H9 (cell line): ENCODE data around the gene NENF. TPM values are rescaled to one million over a fixed set of nuclear protein-coding genes. Genes with fewer than 3 reads are reported as not detected.

Source experiments
- DNase-seq: peaks from one replicate; pipeline ENCODE4 v3.0.0-alpha.2; 2017
- H2AFZ ChIP-seq: one replicate; pipeline ENCODE4 v1.6.1; 2013; ENCODE audit warnings: mild to moderate bottlenecking, low read length, control low read depth, moderate library complexity
- H2AK5ac ChIP-seq: 2 replicates; pipeline ENCODE4 v1.6.1; 2013; ENCODE audit warnings: low read length, control low read depth, mixed read lengths; ENCODE audit not compliant: insufficient read length
- H2BK120ac ChIP-seq: one replicate; pipeline ENCODE4 v1.6.1; 2013; ENCODE audit warnings: low read depth, mild to moderate bottlenecking, low read length, control low read depth, inconsistent platforms; ENCODE audit not compliant: poor library complexity, severe bottlenecking
- H2BK12ac ChIP-seq: 2 replicates; pipeline ENCODE4 v1.6.1; 2013; ENCODE audit warnings: low read length, control low read depth, mixed read lengths, low read depth; ENCODE audit not compliant: insufficient read length
- H2BK15ac ChIP-seq: 2 replicates; pipeline ENCODE4 v1.6.1; 2013; ENCODE audit warnings: low read depth, low read length, control low read depth
- H2BK20ac ChIP-seq: one replicate; pipeline ENCODE4 v1.6.1; 2013; ENCODE audit warnings: low read depth, mild to moderate bottlenecking, low read length, control low read depth, inconsistent platforms; ENCODE audit not compliant: poor library complexity, severe bottlenecking
- H2BK5ac ChIP-seq: 2 replicates; pipeline ENCODE4 v1.6.1; 2013; ENCODE audit warnings: low read length, control low read depth, mixed read lengths; ENCODE audit not compliant: insufficient read length
- H3K14ac ChIP-seq: 2 replicates; pipeline ENCODE4 v1.6.1; 2013; ENCODE audit warnings: low read length, control low read depth; ENCODE audit not compliant: insufficient read depth
- H3K18ac ChIP-seq: 2 replicates; pipeline ENCODE4 v1.6.1; 2013; ENCODE audit warnings: low read depth, mild to moderate bottlenecking, mixed read lengths, low read length, control low read depth; ENCODE audit not compliant: insufficient read length
- H3K23ac ChIP-seq: 2 replicates; pipeline ENCODE4 v1.6.1; 2013; ENCODE audit warnings: low read length, control low read depth, mixed read lengths, low read depth; ENCODE audit not compliant: insufficient read length
- H3K23me2 ChIP-seq: 2 replicates; pipeline ENCODE4 v1.6.1; 2013; ENCODE audit warnings: low read depth, mild to moderate bottlenecking, mixed read lengths, low read length, control low read depth; ENCODE audit not compliant: insufficient read length, poor library complexity, severe bottlenecking
- H3K27ac ChIP-seq: 2 replicates; pipeline ENCODE4 v1.5.1; 2013; ENCODE audit warnings: low read length, control low read depth, mixed read lengths, low read depth; ENCODE audit not compliant: insufficient read length
- H3K27me3 ChIP-seq: 2 replicates; pipeline ENCODE4 v1.6.1; 2013; ENCODE audit warnings: low read length, control low read depth, inconsistent platforms; ENCODE audit not compliant: insufficient read depth
- H3K4ac ChIP-seq: 2 replicates; pipeline ENCODE4 v1.6.1; 2013; ENCODE audit warnings: low read depth, mild to moderate bottlenecking, control low read depth, inconsistent platforms, low read length, moderate library complexity
- H3K4me1 ChIP-seq: 2 replicates; pipeline ENCODE4 v1.6.1; 2013; ENCODE audit warnings: low read length, control low read depth, inconsistent platforms; ENCODE audit not compliant: insufficient read depth
- H3K4me2 ChIP-seq: 2 replicates; pipeline ENCODE4 v1.6.1; 2013; ENCODE audit warnings: low read length, control low read depth, mixed read lengths; ENCODE audit not compliant: insufficient read length, insufficient read depth
- H3K56ac ChIP-seq: 2 replicates; pipeline ENCODE4 v1.6.1; 2013; ENCODE audit warnings: low read depth, mild to moderate bottlenecking, mixed read lengths, low read length, control low read depth; ENCODE audit not compliant: insufficient read length
- H3K79me1 ChIP-seq: 2 replicates; pipeline ENCODE4 v1.6.1; 2013; ENCODE audit warnings: low read depth, mild to moderate bottlenecking, moderate library complexity, low read length, control low read depth, inconsistent platforms; ENCODE audit not compliant: insufficient read depth, poor library complexity, severe bottlenecking
- H3K79me2 ChIP-seq: 2 replicates; pipeline ENCODE4 v1.6.1; 2013; ENCODE audit warnings: low read length, control low read depth, inconsistent platforms; ENCODE audit not compliant: insufficient read depth
- H3K9ac ChIP-seq: 2 replicates; pipeline ENCODE4 v1.6.1; 2013; ENCODE audit warnings: low read length, control low read depth, mixed read lengths; ENCODE audit not compliant: insufficient read length; ENCODE audit errors: extremely low read depth
- H3K9me3 ChIP-seq: one replicate; pipeline ENCODE4 v1.6.1; 2013; ENCODE audit warnings: low read depth, low read length, inconsistent platforms; ENCODE audit not compliant: control insufficient read depth
- H3T11ph ChIP-seq: one replicate; pipeline ENCODE4 v1.6.1; 2013; ENCODE audit warnings: mild to moderate bottlenecking, low read length, control low read depth, inconsistent platforms
- H4K20me1 ChIP-seq: one replicate; pipeline ENCODE4 v1.6.1; 2013; ENCODE audit not compliant: control insufficient read depth, insufficient read length, insufficient read depth
- H4K5ac ChIP-seq: 2 replicates; pipeline ENCODE4 v1.6.1; 2013; ENCODE audit warnings: low read depth, mild to moderate bottlenecking, mixed read lengths, low read length, control low read depth; ENCODE audit not compliant: insufficient read length
- H4K8ac ChIP-seq: replicated peaks from 2 replicates; pipeline ENCODE4 v1.6.1; 2013; ENCODE audit warnings: low read length, control low read depth, mixed read lengths, low read depth; ENCODE audit not compliant: insufficient read length
- H4K91ac ChIP-seq: 2 replicates; pipeline ENCODE4 v1.6.1; 2013; ENCODE audit warnings: low read depth, mild to moderate bottlenecking, moderate library complexity, mixed read lengths, low read length, control low read depth; ENCODE audit not compliant: insufficient read length
- H3K27ac Mint-ChIP-seq, 3 experiments: 2 replicates in 2 of 3; 3 replicates in 1 of 3; pipeline ENCODE4 v1.8.0; 2020 to 2021; ENCODE audit warnings: mixed read lengths in 3 of 3, mild to moderate bottlenecking in 1 of 3, moderate library complexity in 1 of 3
- H3K27me3 Mint-ChIP-seq: 2 replicates; pipeline ENCODE4 v1.8.0; 2021; ENCODE audit warnings: low read depth, mild to moderate bottlenecking, moderate library complexity, mixed read lengths
- H3K36me3 Mint-ChIP-seq, 3 experiments: 2 replicates in 2 of 3; 3 replicates in 1 of 3; pipeline ENCODE4 v1.8.0; 2020 to 2021; ENCODE audit warnings: low read depth in 3 of 3, mixed read lengths in 3 of 3; ENCODE audit not compliant: insufficient read depth in 1 of 3
- H3K4me1 Mint-ChIP-seq, 2 experiments: 2 replicates each; pipeline ENCODE4 v1.8.0; 2020; ENCODE audit warnings: mixed read lengths in 2 of 2
- H3K4me3 Mint-ChIP-seq, 2 experiments: 2 replicates in 1 of 2; 3 replicates in 1 of 2; pipeline ENCODE4 v1.8.0; 2020 to 2021; ENCODE audit warnings: mild to moderate bottlenecking in 2 of 2, mixed read lengths in 2 of 2, moderate library complexity in 1 of 2
- H3K9me3 Mint-ChIP-seq, 2 experiments: 2 replicates in 1 of 2; 3 replicates in 1 of 2; pipeline ENCODE4 v1.8.0; 2020; ENCODE audit warnings: mild to moderate bottlenecking in 2 of 2, mixed read lengths in 2 of 2, moderate library complexity in 1 of 2
- CTCF ChIP-seq: fragments of 200-600 bp; sonication (generic); conservative IDR thresholded peaks from 3 replicates; pipeline ENCODE4 v1.8.0; 2021; ENCODE audit warnings: antibody characterized with exemption, mild to moderate bottlenecking
- WGBS: extraction: QIAGEN DNeasy Blood & Tissue Kit; methylation state at CpG from one replicate; pipeline ENCODE4 v1.1.7; 2013; ENCODE audit warnings: missing lambda C conversion rate, low lambda C conversion rate, mixed read lengths; ENCODE audit not compliant: insufficient read length; ENCODE audit errors: extremely low coverage; 5-methylcytosine and 5-hydroxymethylcytosine counted together
- total RNA-seq: library from RNA; stranded (reverse); gene quantifications from 2 replicates; pipeline ENCODE4 v1.2.1, GENCODE V29; 2021

NENF gene
- total RNA-seq, 1 experiment from 2014 or later = 28.3 TPM

- H3K4me2 ChIP-seq = no peak overlapping the region
- H3K23me2 ChIP-seq = no peaks in the 10 kb centered on the region
- no peak overlapping the region for H2BK20ac ChIP-seq
- no peak overlapping the region for H2BK120ac ChIP-seq
- no peak overlapping the region for H3T11ph ChIP-seq
- DNase-seq = no peak
- H3K4me1 ChIP-seq = no peaks in the 10 kb centered on the region
- no peak overlapping the region for H3K18ac ChIP-seq
- H2BK15ac ChIP-seq = no peak overlapping the region
- H3K4me1 Mint-ChIP-seq = no peaks in the 10 kb centered on the region
- no peak overlapping the region for H3K56ac ChIP-seq
- no peaks in the 10 kb centered on the region for H3K9me3 Mint-ChIP-seq
- H3K14ac ChIP-seq = no peak overlapping the region
- H3K23ac ChIP-seq = no peak overlapping the region
- no peak overlapping the region for H2AFZ ChIP-seq
- no peak overlapping the region for H3K4me3 Mint-ChIP-seq
- no peak overlapping the region for H3K27ac Mint-ChIP-seq
- H2BK12ac ChIP-seq = no peak overlapping the region
- no CpG with 5 or more reads among the region's 3 CpGs for WGBS
- H3K27me3 Mint-ChIP-seq = peaks cover 7% of the 10 kb centered on the region
- no peak overlapping the region for H4K91ac ChIP-seq
- no peak overlapping the region for H3K9ac ChIP-seq
- H3K9me3 ChIP-seq = no peaks in the 10 kb centered on the region
- TF ChIP-seq CTCF = no peak
- no peaks in the 10 kb centered on the region for H3K27me3 ChIP-seq
- no peak overlapping the region for H3K27ac ChIP-seq
- no peak overlapping the region for H4K5ac ChIP-seq
- H4K8ac ChIP-seq = no peak overlapping the region
- H3K79me1 ChIP-seq = no peaks in the 10 kb centered on the region
- H3K4ac ChIP-seq = no peak overlapping the region
- no peak overlapping the region for H2AK5ac ChIP-seq
- H2BK5ac ChIP-seq = no peak overlapping the region
- H3K79me2 ChIP-seq = no peaks in the 10 kb centered on the region
- no peaks in the 10 kb centered on the region for H3K36me3 Mint-ChIP-seq
- no peaks in the 10 kb centered on the region for H4K20me1 ChIP-seq
Observed at GRCh38 chr1:212423879-212424278, 8.8 kb upstream of the NENF start.
